ENCODE measurements around the gene FUZ. TPM values are rescaled to one million over a fixed set of nuclear protein-coding genes. Genes with fewer than 3 reads are reported as not detected.

The FUZ gene
- total and polyA plus RNA-seq, 4 donors = 17.2 to 35.0 (median 30.8) TPM

DNA sequence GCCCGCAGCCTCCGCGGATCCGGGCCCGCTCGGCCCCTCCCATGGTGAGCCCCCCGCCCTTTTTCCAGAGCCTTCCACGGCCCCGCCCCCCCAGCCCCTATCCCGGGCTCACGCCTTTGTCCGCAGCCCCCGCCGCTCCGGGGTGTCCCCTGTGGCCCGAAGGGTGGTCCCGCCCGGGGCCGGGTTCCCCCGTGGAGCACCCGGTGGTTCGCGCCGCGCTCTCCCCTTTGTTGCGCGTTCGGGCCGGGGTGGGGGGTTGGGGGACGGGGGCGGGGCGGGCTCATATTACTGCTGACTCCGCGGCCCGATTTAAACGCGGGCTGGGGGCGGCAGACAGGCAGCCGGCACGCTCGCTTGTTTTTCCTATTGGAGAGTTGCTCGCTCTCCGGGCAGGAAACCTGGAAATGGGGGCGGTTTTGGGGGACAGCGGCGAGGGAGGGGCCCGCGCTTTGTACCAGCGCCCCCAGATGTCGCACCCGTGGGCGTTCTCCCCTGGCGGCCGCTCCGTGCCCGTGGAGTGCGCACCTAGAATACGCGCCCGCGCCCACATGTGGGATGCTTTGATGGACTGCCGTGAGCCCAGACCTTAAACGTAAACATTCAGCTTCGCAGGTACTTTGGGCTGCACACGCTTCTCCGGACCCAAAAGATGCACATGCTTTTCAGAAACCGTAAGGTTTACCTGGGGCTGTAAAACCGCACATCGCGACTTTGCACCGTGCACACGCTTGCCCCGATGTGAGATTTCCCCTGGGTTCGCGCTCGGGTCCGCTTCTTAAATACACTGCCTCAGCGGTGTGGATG, 38.6 kb upstream of the FUZ start:
- Histone ChIP-seq H3K27ac (ENCODE audit: low read depth, low read length) (peak overlapping the region; percentile 52), H3K27me3 (ENCODE audit: control insufficient read depth, insufficient read depth, low read length) (no peaks in the 10 kb centered on the region), H3K9me3 (ENCODE audit: control insufficient read depth, insufficient read depth, low read length) (no peaks in the 10 kb centered on the region), H3K4me3 (ENCODE audit: low read depth, low read length) (peak overlapping the region; percentile 66), H3K4me1 (ENCODE audit: control insufficient read depth, insufficient read depth, low read length) (peaks cover 36% of the 10 kb centered on the region), H3K36me3 (ENCODE audit: control insufficient read depth, insufficient read depth, low read length) (peaks cover 36% of the 10 kb centered on the region)
- DNase-seq (ENCODE audit: low read depth in 4 of 6, low spot score in 6 of 6) = peak in 2 of 6 donors; percentile 70 to 73
- under 1% methylated on average over 52 of the region's 78 CpGs for WGBS (ENCODE audit: insufficient coverage)

DNA sequence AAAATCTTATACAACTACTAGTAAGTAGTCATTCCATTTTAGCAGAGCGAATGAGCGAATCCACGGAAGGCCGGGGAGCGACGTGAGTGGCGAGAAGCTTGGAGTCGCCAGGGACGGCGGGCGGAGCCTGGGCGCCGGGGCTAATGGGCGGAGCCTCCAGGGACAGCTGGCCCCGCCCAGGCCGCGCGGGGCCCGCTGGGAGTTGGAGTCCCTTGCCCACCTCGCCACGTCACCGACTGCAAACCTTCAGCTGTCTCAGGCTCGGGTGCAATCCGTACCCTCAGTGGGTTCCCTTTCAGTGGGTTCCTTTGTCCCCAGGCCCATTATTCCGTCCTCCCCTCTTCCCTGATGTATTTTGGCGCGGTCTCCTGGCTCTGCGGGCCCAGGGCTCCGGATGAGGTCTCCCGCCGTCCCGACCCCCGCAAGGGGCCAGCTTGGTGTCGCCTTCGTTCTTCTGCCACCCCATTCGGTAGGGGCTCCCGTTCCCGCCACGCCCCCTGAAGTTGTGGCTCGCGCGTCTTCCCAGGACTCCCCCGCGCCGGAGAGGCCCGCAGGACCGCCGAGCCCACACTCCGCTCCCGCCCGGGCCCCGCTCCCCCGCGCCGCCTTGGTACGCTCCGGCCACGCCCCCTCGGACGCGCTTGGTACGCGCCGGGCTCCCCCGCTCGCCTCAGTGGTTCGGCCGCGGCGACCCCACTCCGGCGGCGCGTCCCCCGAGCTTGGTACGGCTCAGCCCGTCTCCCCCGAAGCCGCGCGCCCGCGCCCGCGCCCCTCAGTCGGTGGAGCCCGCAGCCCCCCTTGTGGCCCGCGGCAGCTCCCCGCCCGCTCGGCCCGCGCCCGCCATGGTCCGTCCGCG, 37.6 kb upstream of the FUZ start, which contains the start of gene PTOV1:
PTOV1 (plus strand) TSS at position 673 of the 856 bp plus-strand sequence.
- peaks cover 27% of the 10 kb centered on the region for H3K36me3 ChIP-seq (ENCODE audit: control insufficient read depth, insufficient read depth, low read length)
- peak; percentile 77 to 97 (median 88) for DNase-seq (ENCODE audit: low read depth in 4 of 6, low spot score in 6 of 6)
- H3K4me1 ChIP-seq (ENCODE audit: control insufficient read depth, insufficient read depth, low read length) = peaks cover 36% of the 10 kb centered on the region
- H3K27ac ChIP-seq (ENCODE audit: low read depth, low read length) = peak within 1 kb of the TSS; percentile 100
- no peaks in the 10 kb centered on the region for H3K9me3 ChIP-seq (ENCODE audit: control insufficient read depth, insufficient read depth, low read length)
- H3K4me3 ChIP-seq (ENCODE audit: low read depth, low read length) = peak within 1 kb of the TSS; percentile 94
- WGBS (ENCODE audit: insufficient coverage) = under 1% methylated on average over 98 of the region's 98 CpGs
- H3K27me3 ChIP-seq (ENCODE audit: control insufficient read depth, insufficient read depth, low read length) = no peaks in the 10 kb centered on the region

DNA sequence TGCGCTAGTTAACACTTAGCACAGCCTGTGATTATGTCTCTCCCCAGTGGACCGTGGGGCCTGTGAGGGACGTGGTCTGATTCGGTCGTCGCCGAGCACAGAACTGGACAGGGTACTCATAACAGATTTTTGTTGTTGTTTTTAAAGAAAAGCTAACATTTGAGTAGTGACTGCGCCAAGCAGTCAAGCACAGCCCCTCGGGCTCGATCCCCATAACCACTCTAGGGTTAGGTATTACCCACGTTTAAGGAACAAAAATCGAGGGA, 37.1 kb upstream of the FUZ start:
- Histone ChIP-seq H3K9me3 (ENCODE audit: control insufficient read depth, insufficient read depth, low read length) (no peaks in the 10 kb centered on the region), H3K27me3 (ENCODE audit: control insufficient read depth, insufficient read depth, low read length) (no peaks in the 10 kb centered on the region), H3K36me3 (ENCODE audit: control insufficient read depth, insufficient read depth, low read length) (peaks cover 21% of the 10 kb centered on the region), H3K4me1 (ENCODE audit: control insufficient read depth, insufficient read depth, low read length) (peaks cover 32% of the 10 kb centered on the region), H3K27ac (ENCODE audit: low read depth, low read length) (peak overlapping the region; percentile 100), H3K4me3 (ENCODE audit: low read depth, low read length) (peak overlapping the region; percentile 41)
- WGBS (ENCODE audit: insufficient coverage) = 36% methylated on average over 8 of the region's 12 CpGs
- no peak for DNase-seq (ENCODE audit: low read depth in 4 of 6, low spot score in 6 of 6)

DNA sequence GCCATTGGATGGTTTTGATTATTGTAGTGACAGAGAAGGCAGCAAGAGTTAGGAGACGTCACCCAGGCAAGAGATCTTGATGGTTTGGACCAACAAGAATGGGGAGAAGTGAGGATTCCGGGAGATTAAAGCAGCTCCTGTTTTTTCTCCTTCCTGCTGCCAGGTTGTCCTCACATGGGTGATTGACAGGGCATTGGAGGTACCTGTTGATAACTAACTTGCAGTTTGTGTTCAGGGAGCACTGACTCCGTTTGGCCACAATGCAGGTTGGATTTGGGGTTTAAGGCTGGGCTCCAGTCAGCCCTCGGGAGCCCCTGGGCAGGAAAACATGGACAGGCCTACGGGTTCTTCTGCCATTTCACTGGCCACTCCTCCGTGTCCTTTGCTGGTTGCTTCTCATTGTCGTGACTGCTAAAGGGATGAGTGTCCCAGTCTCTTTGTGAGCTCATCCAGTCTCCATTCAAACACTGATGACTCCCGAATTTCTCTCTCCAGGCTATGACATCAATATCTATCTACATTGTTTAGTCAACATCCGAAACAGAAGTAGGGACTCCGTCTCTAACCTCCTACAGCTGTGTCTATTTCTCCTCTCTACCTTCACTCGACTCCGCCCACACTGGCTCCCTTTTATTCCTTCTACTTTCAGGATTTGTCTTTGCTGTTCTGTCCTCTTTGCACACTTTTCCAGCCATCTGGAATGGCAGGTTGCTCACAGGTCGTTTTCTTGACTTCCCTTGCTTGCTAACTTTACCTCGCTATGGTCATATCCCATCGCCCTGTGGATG, 36.5 kb upstream of the FUZ start:
- Histone ChIP-seq H3K4me1 (ENCODE audit: control insufficient read depth, insufficient read depth, low read length) (peaks cover 27% of the 10 kb centered on the region), H3K27ac (ENCODE audit: low read depth, low read length) (no peak overlapping the region), H3K9me3 (ENCODE audit: control insufficient read depth, insufficient read depth, low read length) (no peaks in the 10 kb centered on the region), H3K4me3 (ENCODE audit: low read depth, low read length) (no peak overlapping the region), H3K27me3 (ENCODE audit: control insufficient read depth, insufficient read depth, low read length) (no peaks in the 10 kb centered on the region), H3K36me3 (ENCODE audit: control insufficient read depth, insufficient read depth, low read length) (peaks cover 16% of the 10 kb centered on the region)
- no peak for DNase-seq (ENCODE audit: low read depth in 4 of 6, low spot score in 6 of 6)
- 88% methylated on average over 15 of the region's 15 CpGs for WGBS (ENCODE audit: insufficient coverage)

DNA sequence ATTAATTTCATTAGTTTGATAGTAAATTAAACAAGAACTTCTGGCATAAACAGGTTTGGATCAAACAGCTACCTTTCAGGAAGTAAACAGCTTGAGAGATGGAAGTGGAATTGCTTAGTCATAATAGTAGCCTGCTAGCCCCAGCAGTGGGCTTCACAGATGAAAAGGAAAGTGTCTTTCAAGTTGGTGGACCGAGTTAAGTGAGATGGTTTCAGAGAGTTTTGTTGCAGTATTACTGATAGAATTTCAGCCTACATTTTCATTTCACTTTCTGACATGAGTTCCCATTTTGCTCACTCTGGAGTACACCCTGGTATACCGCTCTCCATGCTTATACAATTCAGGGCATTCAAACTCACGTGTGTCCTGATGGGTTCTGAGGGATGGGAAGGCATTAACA, 35.8 kb upstream of the FUZ start:
- Histone ChIP-seq H3K36me3 (ENCODE audit: control insufficient read depth, insufficient read depth, low read length) (peaks cover 13% of the 10 kb centered on the region), H3K27ac (ENCODE audit: low read depth, low read length) (no peak overlapping the region), H3K27me3 (ENCODE audit: control insufficient read depth, insufficient read depth, low read length) (no peaks in the 10 kb centered on the region), H3K4me3 (ENCODE audit: low read depth, low read length) (no peak overlapping the region), H3K4me1 (ENCODE audit: control insufficient read depth, insufficient read depth, low read length) (peaks cover 23% of the 10 kb centered on the region), H3K9me3 (ENCODE audit: control insufficient read depth, insufficient read depth, low read length) (no peaks in the 10 kb centered on the region)
- 100% methylated on average over 1 of the region's 3 CpGs for WGBS (ENCODE audit: insufficient coverage)
- DNase-seq (ENCODE audit: low read depth in 4 of 6, low spot score in 6 of 6) = no peak

DNA sequence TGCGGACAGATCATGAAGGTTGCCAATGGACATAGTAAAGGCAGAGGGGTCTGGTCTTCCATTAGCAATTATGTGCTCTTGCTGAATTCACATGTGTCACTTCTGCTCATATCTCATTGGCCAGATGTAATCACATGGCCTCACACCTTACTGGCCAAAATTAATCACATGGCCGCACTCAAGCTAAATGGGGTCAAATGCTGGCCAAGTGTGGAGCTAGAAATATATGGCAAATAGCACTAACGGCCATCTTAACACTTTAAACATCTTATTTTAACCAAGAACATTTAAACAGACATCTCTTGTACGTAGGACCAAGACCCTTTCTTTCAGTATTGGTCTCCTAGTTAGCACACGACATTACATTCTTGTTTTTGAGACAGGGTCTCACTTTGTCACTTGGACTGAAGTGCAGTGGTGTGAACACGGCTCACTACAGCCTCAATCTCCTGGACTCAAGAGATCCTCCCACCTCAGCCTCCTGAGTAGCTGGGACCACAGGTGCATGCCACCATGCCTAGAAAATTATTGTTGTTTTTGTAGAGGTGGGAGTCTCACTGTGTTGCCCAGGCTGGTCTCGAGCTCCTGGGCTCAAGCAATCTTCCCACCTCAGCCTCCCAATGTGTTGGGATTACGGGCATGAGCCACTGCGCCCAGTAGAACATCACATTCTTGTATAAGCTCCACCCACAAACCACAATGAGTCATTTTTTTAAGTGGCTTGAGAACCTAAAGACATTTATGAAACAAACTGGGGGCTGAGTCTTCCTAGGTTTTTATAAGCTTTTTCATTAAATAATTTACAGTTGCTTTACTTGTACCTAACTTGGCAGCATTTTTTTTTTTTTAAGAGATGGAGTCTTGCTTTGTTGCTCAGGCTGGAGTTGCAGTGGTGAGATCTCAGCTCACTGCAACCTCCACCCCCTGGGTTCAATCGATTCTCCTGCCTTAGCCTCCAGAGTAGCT, 34.9 kb upstream of the FUZ start:
- Histone ChIP-seq H3K4me1 (ENCODE audit: control insufficient read depth, insufficient read depth, low read length) (peaks cover 13% of the 10 kb centered on the region), H3K27me3 (ENCODE audit: control insufficient read depth, insufficient read depth, low read length) (no peaks in the 10 kb centered on the region), H3K36me3 (ENCODE audit: control insufficient read depth, insufficient read depth, low read length) (peaks cover 9% of the 10 kb centered on the region), H3K4me3 (ENCODE audit: low read depth, low read length) (no peak overlapping the region), H3K27ac (ENCODE audit: low read depth, low read length) (no peak overlapping the region), H3K9me3 (ENCODE audit: control insufficient read depth, insufficient read depth, low read length) (no peaks in the 10 kb centered on the region)
- WGBS (ENCODE audit: insufficient coverage) = 100% methylated on average over 4 of the region's 10 CpGs
- no peak for DNase-seq (ENCODE audit: low read depth in 4 of 6, low spot score in 6 of 6)

DNA sequence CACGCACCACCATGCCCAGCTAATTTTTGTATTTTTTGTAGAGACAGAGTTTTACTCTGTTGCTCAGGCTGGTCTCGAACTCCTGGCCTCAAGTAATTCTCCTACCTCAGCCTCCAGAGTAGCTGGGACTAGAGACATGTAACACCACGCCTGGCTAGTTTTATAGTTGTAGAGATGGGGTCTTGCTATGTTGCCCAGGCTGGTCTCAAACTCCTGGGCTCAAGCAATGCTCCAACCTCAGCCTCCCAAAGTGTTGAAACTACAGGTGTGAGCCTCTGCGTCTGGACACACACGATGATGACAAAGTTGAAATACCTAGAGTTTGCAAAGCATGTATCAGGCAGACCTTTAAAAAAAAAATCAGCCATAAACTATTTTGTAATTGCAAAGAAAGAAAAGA, 33.3 kb upstream of the FUZ start:
- H3K27ac ChIP-seq (ENCODE audit: low read depth, low read length) = no peak overlapping the region
- H3K36me3 ChIP-seq (ENCODE audit: control insufficient read depth, insufficient read depth, low read length) = peaks cover 14% of the 10 kb centered on the region
- no peak overlapping the region for H3K4me3 ChIP-seq (ENCODE audit: low read depth, low read length)
- H3K27me3 ChIP-seq (ENCODE audit: control insufficient read depth, insufficient read depth, low read length) = no peaks in the 10 kb centered on the region
- H3K9me3 ChIP-seq (ENCODE audit: control insufficient read depth, insufficient read depth, low read length) = no peaks in the 10 kb centered on the region
- no peaks in the 10 kb centered on the region for H3K4me1 ChIP-seq (ENCODE audit: control insufficient read depth, insufficient read depth, low read length)
- DNase-seq (ENCODE audit: low read depth in 4 of 6, low spot score in 6 of 6) = no peak
- WGBS (ENCODE audit: insufficient coverage) = no CpG with 5 or more reads among the region's 5 CpGs

DNA sequence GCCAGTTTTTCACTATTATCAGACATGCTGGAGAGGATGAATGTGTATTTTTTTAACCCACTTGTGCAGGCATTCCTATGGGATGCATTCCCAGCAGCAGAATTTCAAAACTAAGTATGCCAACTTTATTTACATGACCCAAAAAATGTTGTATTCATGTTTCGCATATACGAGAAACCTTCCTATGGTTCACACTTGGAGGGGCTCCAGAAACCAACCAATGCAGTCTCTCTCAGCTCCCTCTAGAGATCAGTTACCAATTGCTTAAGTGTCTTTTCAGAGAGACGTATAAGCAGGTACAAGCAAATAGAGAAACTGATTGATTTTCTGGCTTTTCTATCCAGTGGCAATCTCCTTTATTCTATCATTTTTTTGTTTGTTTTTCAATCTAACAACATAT, 32.3 kb upstream of the FUZ start:
- Histone ChIP-seq H3K27me3 (ENCODE audit: control insufficient read depth, insufficient read depth, low read length) (no peaks in the 10 kb centered on the region), H3K4me1 (ENCODE audit: control insufficient read depth, insufficient read depth, low read length) (no peaks in the 10 kb centered on the region), H3K9me3 (ENCODE audit: control insufficient read depth, insufficient read depth, low read length) (no peaks in the 10 kb centered on the region), H3K36me3 (ENCODE audit: control insufficient read depth, insufficient read depth, low read length) (peaks cover 21% of the 10 kb centered on the region), H3K4me3 (ENCODE audit: low read depth, low read length) (no peak overlapping the region), H3K27ac (ENCODE audit: low read depth, low read length) (no peak overlapping the region)
- DNase-seq (ENCODE audit: low read depth in 4 of 6, low spot score in 6 of 6) = peak in 2 of 6 donors; percentile 45 to 52
- WGBS (ENCODE audit: insufficient coverage) = no CpG with 5 or more reads among the region's 3 CpGs

Data from spinal cord (tissue), 10 donors.